IPS-11a (cell line): ENCODE data around the gene HAUS1.
"Not testable (repeated sequence)": the region's sequence is repeated elsewhere in the genome, so short reads cannot be mapped to it uniquely, and the experiment has no call there.

Experiments used
- H3K4me3 ChIP-seq: one replicate; pipeline ENCODE4 v1.5.1; 2013; ENCODE audit warnings: low read depth, low read length, control low read depth

HAUS1 gene

DNA sequence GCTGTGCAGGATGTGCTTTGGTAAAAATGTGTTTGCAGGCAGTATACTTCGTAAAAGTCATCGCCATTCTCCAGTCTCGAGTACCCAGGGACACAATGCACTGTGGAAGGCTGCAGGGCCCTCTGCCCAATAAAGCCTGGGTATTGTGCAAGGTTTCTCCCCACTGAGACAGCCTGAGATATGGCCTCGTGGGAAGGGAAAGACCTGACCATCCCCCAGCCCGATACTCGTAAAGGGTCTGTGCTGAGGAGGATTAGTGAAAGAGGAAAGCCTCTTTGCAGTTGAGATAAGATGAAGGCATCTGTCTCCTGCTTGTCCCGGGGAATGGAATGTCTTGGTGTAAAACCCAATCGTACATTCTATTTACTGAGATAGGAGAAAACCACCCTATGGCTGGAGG lies 15.7 kb upstream of the HAUS1 start:
- H3K4me3 ChIP-seq: not testable (repeated sequence)

- H3K4me3 ChIP-seq: no peak overlapping the region
Measured at GRCh38 chr18:46095532-46095931, 8.7 kb upstream of the HAUS1 start.

DNA sequence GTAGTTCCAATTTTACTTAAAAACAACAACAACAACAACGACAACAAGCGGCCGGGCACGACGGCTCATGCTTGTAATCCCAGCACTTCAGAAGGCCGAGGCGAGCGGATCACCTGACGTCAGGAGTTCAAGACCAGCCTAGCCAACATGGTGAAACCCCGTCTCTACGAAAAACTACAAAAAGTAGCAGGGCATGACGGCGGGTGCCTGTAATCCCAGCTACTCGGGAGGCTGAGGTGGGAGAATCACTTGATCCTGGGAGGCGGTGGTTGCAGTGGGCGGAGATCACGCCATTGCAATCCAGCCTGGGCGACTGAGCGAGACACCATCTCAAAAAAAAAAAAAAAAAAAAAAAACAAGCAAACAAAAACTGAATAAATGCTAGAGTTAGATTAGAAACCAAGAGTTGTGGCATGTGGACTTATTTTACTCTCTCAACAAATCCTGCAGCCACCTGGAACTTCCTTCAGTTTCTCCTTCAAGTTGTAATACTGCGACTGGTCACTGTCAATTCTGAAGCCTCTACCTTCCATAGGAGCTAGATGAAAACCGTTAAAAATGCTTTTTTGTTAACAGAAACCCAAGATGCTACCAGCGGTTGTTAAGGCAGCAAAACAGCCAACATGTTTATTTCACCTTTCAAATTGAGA lies 7.4 kb upstream of the HAUS1 start:
- H3K4me3 ChIP-seq: peak overlapping the region; percentile 99

- H3K4me3 ChIP-seq: peak overlapping the region; percentile 99
Measured at GRCh38 chr18:46097431-46097800, 6.8 kb upstream of the HAUS1 start.

- H3K4me3 ChIP-seq: peak within 1 kb of the TSS; percentile 99
Measured at GRCh38 chr18:46097801-46098615, 6.2 kb upstream of the HAUS1 start, which contains the start of gene ATP5F1A. Gene ATP5F1A (minus strand): TSS chr18:46098296. CDS start chr18:46098231, 65 bp downstream.

DNA sequence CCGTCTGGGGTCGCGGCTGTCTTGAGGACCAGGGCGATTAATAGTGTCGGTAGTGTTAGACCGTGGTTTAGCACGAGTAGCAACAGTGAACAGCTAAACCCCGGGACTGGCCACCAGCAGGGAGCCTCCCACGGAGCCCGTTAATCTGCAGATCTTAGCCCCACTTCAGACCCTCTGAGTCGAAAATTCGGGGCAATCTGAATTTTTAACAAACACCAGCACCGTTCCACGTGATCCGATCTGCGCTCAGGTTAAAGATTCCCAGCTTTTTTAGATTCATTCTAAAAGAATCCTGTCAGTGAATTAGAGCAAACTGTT lies 5.6 kb upstream of the HAUS1 start:
- peak overlapping the region; percentile 99 for H3K4me3 ChIP-seq

- H3K4me3 ChIP-seq: no peak overlapping the region
Measured at GRCh38 chr18:46099463-46099862, 4.7 kb upstream of the HAUS1 start.

DNA sequence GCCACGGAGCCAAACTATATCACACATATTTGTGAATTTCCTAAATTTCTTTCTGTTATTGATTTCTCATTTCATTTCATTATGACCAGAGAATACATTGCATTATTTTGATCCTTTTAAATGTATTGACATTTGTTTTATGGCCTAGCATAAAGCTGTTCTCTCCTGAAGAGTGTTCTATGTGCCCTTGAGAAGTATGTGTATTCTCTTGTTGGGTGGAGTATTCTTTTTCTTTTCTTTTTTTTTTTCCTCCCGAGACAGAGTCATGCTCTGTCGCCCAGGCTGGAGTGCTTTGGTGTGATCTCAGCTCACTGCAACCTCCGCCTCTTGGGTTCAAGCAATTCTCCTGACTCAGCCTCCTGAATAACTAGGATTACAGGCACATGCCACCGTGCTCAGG lies 5.2 kb downstream of the HAUS1 start:
- no peak overlapping the region for H3K4me3 ChIP-seq

DNA sequence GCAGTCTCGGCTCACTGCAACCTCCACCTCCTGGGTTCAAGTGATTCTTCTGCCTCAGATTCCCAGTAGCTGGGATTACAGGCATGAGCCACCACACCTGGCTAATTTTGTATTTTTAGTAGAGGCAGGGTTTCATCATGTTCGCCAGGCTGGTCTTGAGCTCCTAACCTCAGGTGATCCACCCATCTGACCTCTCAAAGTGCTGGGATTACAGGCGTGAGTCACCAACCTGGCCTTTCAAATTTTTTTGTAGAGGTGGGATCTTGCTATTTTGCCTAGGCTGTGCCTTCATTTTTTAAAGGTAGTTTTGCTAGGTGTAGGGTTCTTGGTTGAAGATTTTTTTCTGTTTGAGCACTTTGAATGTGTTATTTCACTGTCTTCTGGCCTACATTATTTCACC lies 6.2 kb downstream of the HAUS1 start:
- no peak overlapping the region for H3K4me3 ChIP-seq

GRCh38 chr18:46113751-46114150 lies 9.6 kb downstream of the HAUS1 start:
- no peak overlapping the region for H3K4me3 ChIP-seq

DNA sequence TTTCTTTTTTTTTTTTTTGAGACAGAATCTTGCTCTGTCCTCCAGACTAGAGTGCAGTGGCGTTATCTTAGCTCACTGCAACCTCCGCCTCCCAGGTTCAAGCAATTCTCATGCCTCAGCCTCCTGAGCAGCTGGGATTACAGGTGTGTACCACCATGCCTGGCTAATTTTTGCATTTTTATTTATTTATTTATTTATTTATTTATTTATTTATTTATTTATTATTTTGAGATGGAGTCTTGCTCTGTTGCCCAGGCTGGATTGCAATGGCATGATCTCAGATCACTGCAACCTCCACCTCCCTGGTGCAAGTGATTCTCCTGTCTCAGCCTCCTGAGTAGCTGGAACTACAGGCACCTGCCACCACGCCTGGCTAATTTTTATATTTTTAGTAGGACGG lies 22.4 kb downstream of the HAUS1 start:
- H3K4me3 ChIP-seq: not testable (repeated sequence)

- H3K4me3 ChIP-seq: no peak overlapping the region
Measured at GRCh38 chr18:46130061-46130460, 25.9 kb downstream of the HAUS1 start.

GRCh38 chr18:46130549-46130948 lies 26.4 kb downstream of the HAUS1 start:
- not testable (repeated sequence) for H3K4me3 ChIP-seq

DNA sequence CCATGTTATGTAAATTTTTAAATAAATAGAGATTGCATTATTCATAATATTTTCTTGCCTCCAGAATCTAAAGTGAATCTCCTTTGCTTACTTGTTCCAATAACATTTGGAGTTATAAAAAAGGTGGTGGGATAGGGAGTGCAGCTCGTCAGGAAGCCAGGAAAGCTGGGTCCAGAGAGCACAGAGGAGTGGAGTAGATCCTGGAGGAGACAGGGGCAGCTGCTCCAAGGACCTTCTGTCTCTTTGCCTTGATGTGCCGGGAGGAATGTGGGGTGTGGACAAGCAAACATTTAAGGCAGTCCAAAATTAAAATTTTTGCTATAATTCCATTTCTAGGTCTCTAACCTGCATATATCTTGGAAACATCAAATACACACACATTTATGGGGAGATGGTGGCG lies 29.3 kb downstream of the HAUS1 start:
- H3K4me3 ChIP-seq: no peak overlapping the region

GRCh38 chr18:46134920-46135675 lies 30.9 kb downstream of the HAUS1 start:
- H3K4me3 ChIP-seq: no peak overlapping the region

DNA sequence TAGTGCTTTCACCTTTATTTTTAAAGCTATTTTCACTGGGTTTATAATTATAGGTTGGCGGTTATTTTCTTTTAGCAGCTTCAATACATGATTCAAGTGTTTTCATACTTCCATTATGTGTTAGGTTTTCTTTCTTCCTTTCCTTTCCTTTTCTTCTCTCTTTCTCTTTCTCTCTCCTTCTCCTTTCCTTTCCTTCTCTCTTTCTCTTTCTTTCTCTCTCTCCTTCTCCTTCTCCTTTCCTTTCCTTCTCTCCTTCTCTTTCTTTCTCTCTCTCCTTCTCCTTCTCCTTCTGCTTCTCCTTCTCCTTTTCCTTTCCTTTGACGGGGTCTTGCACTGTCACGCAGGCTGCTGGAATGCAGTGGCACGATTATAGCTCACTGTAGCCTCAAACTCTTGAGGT lies 36.0 kb downstream of the HAUS1 start:
- H3K4me3 ChIP-seq: no peak overlapping the region

- no peak overlapping the region for H3K4me3 ChIP-seq
Measured at GRCh38 chr18:46141199-46141598, 37.0 kb downstream of the HAUS1 start.

GRCh38 chr18:46148810-46149209 lies 44.6 kb downstream of the HAUS1 start:
- H3K4me3 ChIP-seq: no peak overlapping the region

DNA sequence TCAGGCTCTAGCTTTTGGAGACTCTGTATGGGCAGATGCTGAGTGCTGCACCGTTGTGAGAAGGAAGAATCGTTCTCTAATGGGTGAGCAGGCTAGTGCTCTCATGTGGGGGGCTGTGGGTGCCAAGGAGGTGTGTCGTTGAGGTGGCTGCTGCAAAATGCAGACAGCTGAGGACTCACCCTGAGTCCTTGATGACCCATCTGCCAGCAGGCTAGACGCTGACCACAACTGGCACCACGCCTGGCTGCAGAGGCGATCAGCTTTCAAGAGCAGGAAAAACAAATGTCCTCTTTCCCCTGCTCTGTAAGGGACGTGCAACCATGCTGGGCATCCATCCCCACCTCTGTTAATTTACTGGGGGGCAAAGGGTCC lies 48.2 kb downstream of the HAUS1 start:
- no peak overlapping the region for H3K4me3 ChIP-seq

DNA sequence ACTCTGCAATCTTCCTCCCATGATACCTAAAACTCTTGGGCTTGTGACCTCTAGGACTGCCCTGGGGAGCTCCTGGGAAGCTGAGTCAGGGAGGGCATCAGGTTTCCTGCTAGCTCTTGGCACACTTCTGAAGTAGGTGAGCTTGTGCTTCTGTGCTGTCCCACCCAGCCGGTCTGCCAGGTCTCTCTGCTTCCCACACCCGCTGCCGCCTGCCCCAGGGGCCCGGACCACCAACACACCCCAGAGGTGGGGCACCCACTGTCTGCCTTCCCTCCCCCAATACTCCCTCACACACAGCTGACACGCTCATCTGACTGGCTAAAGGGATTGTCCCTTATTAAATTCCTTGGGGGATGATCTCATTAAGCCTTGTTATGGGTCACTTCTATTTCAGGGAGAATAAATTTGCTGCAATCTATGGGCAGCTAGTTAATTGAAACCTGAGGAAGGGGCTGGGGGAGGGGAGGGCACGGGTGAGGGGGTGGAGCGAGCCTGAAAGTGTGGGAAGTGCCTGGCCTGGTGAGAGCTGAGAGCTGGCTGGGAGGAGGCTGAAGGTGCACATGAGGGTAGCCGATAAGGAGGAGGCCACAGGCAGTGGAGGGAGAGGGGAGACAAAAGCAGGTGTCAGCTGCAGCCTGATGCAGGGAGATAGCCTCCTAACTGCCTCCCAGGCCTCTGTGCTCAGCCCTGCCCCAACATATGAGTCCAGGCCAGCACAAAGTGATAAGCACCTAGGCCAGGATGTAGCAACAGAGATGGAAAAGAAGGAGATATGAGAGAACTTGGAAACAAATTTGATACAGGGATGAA lies 48.8 kb downstream of the HAUS1 start:
- no peak overlapping the region for H3K4me3 ChIP-seq

DNA sequence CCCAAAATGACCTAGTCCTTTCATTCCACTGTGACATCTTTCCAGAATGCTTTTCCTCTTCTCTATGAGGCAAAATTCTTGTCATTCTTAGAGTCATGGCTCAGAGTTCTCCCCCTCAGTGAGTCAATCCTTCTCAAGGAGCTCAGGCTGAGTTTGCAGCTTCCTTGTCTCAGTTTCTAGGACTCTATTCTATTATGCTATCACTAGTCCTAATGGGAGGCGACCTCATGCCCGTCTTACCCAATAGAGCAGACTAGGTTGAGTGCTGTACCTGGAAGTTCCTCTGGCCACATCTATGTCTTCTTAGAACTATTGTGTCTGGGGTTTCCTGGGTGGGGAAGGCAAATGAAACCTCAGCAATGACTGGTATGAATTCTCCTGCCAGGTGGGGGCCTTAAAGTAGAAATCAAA lies 51.5 kb downstream of the HAUS1 start:
- no peak overlapping the region for H3K4me3 ChIP-seq
